H1 (cell line): Measurements from ENCODE around the gene SLC12A7. TPM values are rescaled to one million over a fixed set of nuclear protein-coding genes. Genes with fewer than 3 reads are reported as not detected.

ENCODE experiments used
- JUN ChIP-seq: IDR thresholded peaks from 2 replicates; pipeline ENCODE4 v1.6.1; 2011; ENCODE audit warnings: low read depth, mild to moderate bottlenecking, improper control_type of control experiment, low read length
- SUZ12 ChIP-seq: fragments of 200-600 bp; sonication (generic); IDR thresholded peaks from 2 replicates; pipeline ENCODE4 v1.6.1; 2012; ENCODE audit warnings: mild to moderate bottlenecking, inconsistent platforms, low read length, moderate library complexity, mixed read lengths
- TAF7 ChIP-seq: optimal IDR thresholded peaks from 2 replicates; pipeline ENCODE3; 2011; ENCODE audit warnings: low read depth, mild to moderate bottlenecking, inconsistent platforms, low read length, moderate library complexity, borderline replicate concordance
- YY1 ChIP-seq: IDR thresholded peaks from 2 replicates; pipeline ENCODE4 v1.6.1; 2011; ENCODE audit warnings: low read depth, mild to moderate bottlenecking, low read length
- polyA plus RNA-seq, 7 experiments: library from polyadenylated mRNA; depleted of rRNA in 3 of 7; stranded (reverse) in 5 of 7; unstranded in 2 of 7; fragments of >200 nt in 5 of 7; fragments of 200-250 nt in 2 of 7; gene quantifications; 1 replicate in 5 of 7; 2 replicates in 1 of 7; 4 replicates in 1 of 7; pipeline versions ENCODE4 v1.2.1 to v1.2.3, GENCODE V29; 2011 to 2013; ENCODE audit warnings: missing spikeins in 2 of 7, mixed read lengths in 2 of 7
- total RNA-seq: library from RNA; stranded (reverse); fragmentation: NEBNext Ultra II Directional; extraction: Animal tissue kit (Norgen Biotek cat#: 25700); gene quantifications from 2 replicates; pipeline ENCODE4 v1.2.1, GENCODE V29; 2021

SLC12A7 gene
- total and polyA plus RNA-seq, 2 of the 8 experiments (the other 6 are each of a cell fraction or from before 2014, with no cell fraction given), result 23.5 to 39.7 TPM

GRCh38 chr5:1096838-1097237 is 15.0 kb downstream of the SLC12A7 start (continued):
- no peak for TF ChIP-seq TAF7
- no peak for TF ChIP-seq YY1
- TF ChIP-seq JUN, result no peak
- no peak for TF ChIP-seq SUZ12
